HUDEP-2 (cell line): ENCODE results near the gene PAK6.

Experiments used
- DNase-seq, 76 experiments: peaks; one replicate each; lab custom pipeline; 2025; ENCODE audit not compliant: unreplicated experiment in 76 of 76; lab: John Stamatoyannopoulos, UW

PAK6 gene

GRCh38 chr15:40238532-40239403 lies at the start of gene PAK6:
Gene PAK6 (plus strand): TSS chr15:40239063. CDS start chr15:40264786, 25,723 bp downstream.
- DNase-seq: peak in 4 of 76 experiments; percentile 16 to 30 (median 24)

GRCh38 chr15:40190591-40190990 lies 48.3 kb upstream of the PAK6 start:
- DNase-seq: no peak

GRCh38 chr15:40192942-40193341 lies 45.9 kb upstream of the PAK6 start:
- no peak for DNase-seq

- DNase-seq: no peak
Observed at GRCh38 chr15:40197434-40197833, 41.4 kb upstream of the PAK6 start.

GRCh38 chr15:40198355-40199085 lies 40.3 kb upstream of the PAK6 start:
- DNase-seq: no peak

GRCh38 chr15:40204100-40204499 lies 34.8 kb upstream of the PAK6 start:
- DNase-seq: no peak

GRCh38 chr15:40217166-40217824 lies 21.6 kb upstream of the PAK6 start:
- DNase-seq: peak in 45 of 76 experiments; percentile 1 to 84 (median 57)

GRCh38 chr15:40219801-40220200 lies 19.1 kb upstream of the PAK6 start:
- DNase-seq: no peak

- DNase-seq: no peak
Observed at GRCh38 chr15:40222131-40222530, 16.7 kb upstream of the PAK6 start.

- DNase-seq: no peak
Observed at GRCh38 chr15:40226736-40227135, 12.1 kb upstream of the PAK6 start.

GRCh38 chr15:40229316-40229715 lies 9.5 kb upstream of the PAK6 start:
- DNase-seq: no peak

GRCh38 chr15:40229956-40230355 lies 8.9 kb upstream of the PAK6 start:
- DNase-seq: no peak

GRCh38 chr15:40232625-40233070 lies 6.2 kb upstream of the PAK6 start:
- DNase-seq: no peak

GRCh38 chr15:40233727-40234577 lies 4.9 kb upstream of the PAK6 start:
- DNase-seq: no peak

- DNase-seq: no peak
Observed at GRCh38 chr15:40234783-40235182, 4.1 kb upstream of the PAK6 start.

- DNase-seq: no peak
Observed at GRCh38 chr15:40235201-40235885, 3.5 kb upstream of the PAK6 start.

- DNase-seq: no peak
Observed at GRCh38 chr15:40239404-40239692, 485 bp downstream of the PAK6 start.

- no peak for DNase-seq
Observed at GRCh38 chr15:40239693-40240618, 1.1 kb downstream of the PAK6 start.
